HG02943 (cell line): Measurements from ENCODE around the gene XPNPEP2.

Source experiments
- ATAC-seq: cut with Tn5 transposase; IDR thresholded peaks from one replicate; pipeline ENCODE4 v1.9.1; 2021; ENCODE audit warnings: mild to moderate bottlenecking, low read depth, moderate library complexity; ENCODE audit not compliant: unreplicated experiment

The XPNPEP2 gene

GRCh38 chrX:129746557-129747470 lies 8.0 kb downstream of the XPNPEP2 start:
- no peak for ATAC-seq

GRCh38 chrX:129747533-129747932 lies 8.8 kb downstream of the XPNPEP2 start:
- no peak for ATAC-seq

DNA sequence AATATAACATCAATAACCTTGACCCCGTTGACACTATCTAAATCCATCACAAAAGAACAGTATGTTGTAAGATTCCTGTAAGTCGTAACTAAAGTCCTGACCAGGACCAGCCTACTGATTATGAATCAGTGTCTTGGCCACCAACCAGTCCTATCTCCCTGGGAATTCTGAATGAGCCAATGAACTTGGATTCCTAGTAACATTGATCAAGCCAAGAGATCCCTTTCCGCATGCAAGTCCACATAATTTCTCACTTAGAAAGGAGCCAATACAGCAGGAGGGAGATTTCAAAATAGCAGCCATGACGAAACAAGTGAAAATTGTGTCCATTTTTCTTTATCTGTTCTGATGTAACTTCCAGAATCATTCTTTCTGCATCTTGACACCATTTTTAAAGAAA lies 9.5 kb downstream of the XPNPEP2 start:
- ATAC-seq: no peak

DNA sequence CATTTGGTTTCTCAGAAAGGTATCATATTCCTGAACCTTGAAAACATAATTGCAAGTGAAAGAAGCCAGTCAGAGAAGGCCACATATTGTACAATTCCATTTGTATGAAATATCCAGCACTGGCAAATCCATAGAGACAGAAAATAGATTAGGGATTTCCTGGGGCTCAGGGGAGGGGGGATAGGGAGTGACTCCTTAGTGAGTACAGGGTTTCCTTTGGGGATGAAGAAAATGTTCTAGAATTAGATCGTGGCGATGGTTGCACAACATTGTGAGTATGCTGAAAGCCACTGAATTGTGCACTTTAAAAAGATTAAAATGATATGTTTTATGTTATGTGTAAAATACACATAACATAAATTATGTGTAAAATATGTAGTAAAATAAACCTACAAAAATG lies 10.3 kb downstream of the XPNPEP2 start:
- ATAC-seq: no peak

GRCh38 chrX:129750971-129751370 lies 12.2 kb downstream of the XPNPEP2 start:
- ATAC-seq: no peak

DNA sequence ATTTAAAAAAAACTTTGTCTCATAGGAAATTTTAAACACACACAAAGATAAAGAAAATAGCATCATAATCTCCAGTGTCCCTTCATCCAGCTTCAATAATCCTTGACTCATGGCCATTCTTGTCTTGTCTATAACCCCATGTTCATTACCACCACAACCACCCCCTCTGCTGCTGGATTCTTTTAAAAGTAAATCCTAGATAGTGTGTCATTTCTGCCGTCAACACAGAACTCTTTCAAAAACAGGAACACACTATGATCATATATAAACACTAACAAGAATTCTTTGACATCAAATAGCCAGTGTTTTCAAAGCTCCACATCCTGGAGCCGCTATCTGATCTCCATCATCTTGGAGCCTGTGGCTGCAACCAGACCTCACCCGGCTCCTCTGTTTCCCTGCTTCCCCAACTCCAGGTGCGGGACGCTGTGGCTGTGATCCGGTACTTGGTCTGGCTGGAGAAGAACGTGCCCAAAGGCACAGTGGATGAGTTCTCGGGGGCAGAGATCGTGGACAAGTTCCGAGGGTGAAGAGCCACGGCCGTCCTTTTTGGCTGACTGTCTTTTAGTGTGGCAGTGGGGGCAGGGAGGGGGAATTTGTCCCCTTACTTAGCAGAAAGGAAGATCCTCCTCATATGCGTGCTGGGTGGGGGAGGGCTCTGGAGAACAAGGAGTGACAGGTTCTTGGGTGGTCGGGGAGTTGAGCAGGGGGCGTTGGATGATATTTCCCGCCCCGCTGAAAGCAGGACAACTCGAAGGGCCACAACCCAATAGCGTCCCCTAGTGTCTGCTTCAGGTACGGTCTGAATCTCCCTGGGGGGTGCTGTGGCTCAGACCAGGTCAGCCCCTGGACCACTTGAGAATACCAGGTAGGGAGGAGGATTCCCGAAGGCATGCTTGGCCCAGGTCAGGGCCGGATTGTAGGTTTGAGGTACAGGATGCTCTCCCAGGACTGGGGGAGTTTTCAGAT lies 15.6 kb downstream of the XPNPEP2 start:
- ATAC-seq: no peak

GRCh38 chrX:129755779-129756650 lies 17.2 kb downstream of the XPNPEP2 start:
- ATAC-seq: no peak

GRCh38 chrX:129759576-129760061 lies 20.8 kb downstream of the XPNPEP2 start:
- ATAC-seq: no peak

DNA sequence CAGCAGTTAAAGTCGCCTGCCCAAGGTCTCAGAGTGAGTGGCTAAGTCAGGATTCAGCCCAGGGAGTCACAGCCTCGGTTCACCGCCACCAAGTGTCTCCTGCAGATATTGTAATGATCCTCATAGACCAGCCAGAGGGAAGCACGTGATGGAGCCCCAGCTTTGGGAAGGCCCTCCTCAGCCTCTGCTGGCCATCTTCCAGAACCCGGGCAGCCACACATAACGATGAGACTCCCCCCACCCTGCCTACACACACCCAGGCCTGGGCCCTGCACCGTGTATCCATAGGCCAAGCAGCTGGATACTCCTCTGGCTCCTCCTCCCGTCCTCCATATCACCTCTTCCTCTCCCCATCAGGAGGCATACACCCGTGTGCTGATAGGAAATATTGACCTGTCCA lies 21.4 kb downstream of the XPNPEP2 start:
- ATAC-seq: no peak

- no peak for ATAC-seq
Measured at GRCh38 chrX:129760981-129761380, 22.2 kb downstream of the XPNPEP2 start.

DNA sequence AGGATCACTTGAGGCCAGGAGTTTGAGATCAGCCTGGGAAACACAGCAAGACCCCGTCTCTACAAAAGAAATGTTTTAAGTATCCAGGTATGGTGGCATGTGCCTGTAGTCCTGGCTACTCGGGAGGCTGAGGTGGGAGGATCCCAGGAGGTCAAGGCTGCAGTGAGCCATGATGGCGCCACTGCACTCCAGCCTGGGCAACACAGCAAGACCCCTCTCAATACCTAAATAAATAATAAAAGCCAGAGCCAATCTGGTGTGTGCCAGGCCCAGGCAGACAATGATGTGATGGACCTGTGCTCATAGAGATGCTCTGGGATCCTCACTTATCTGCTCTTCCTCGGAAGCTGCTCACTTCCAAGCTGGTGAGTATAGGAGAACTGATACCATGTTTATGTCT lies 22.8 kb downstream of the XPNPEP2 start:
- ATAC-seq: no peak

GRCh38 chrX:129762448-129762847 lies 23.7 kb downstream of the XPNPEP2 start:
- no peak for ATAC-seq

DNA sequence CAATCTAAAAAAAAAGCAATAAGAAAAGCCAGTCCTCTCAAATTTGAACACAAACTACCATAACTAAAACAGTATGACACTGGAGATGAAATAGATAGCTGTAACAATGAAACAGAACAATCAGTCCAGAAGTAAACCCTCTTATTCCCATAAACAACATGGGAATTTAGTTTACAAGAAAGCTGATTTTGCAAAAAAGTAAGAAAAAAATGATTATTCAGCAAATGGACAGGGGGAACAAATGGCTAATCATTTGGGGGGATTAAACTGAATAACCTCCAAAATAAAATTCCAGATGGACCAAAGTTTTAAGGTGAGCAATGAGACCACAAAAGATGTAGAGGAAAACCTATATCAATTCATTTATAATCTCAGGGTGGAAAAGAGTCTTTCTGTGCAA lies 24.9 kb downstream of the XPNPEP2 start:
- no peak for ATAC-seq

DNA sequence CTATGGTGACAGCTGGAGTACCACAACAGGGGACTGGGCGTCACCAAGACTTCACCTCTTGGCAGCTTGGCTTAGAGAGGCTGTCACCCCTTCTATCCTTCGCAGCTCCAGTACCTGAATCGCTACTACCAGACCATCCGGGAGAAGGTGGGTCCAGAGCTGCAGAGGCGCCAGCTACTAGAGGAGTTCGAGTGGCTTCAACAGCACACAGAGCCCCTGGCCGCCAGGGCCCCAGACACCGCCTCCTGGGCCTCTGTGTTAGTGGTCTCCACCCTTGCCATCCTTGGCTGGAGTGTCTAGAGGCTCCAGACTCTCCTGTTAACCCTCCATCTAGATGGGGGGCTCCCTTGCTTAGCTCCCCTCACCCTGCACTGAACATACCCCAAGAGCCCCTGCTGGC lies 29.4 kb downstream of the XPNPEP2 start:
- no peak for ATAC-seq

DNA sequence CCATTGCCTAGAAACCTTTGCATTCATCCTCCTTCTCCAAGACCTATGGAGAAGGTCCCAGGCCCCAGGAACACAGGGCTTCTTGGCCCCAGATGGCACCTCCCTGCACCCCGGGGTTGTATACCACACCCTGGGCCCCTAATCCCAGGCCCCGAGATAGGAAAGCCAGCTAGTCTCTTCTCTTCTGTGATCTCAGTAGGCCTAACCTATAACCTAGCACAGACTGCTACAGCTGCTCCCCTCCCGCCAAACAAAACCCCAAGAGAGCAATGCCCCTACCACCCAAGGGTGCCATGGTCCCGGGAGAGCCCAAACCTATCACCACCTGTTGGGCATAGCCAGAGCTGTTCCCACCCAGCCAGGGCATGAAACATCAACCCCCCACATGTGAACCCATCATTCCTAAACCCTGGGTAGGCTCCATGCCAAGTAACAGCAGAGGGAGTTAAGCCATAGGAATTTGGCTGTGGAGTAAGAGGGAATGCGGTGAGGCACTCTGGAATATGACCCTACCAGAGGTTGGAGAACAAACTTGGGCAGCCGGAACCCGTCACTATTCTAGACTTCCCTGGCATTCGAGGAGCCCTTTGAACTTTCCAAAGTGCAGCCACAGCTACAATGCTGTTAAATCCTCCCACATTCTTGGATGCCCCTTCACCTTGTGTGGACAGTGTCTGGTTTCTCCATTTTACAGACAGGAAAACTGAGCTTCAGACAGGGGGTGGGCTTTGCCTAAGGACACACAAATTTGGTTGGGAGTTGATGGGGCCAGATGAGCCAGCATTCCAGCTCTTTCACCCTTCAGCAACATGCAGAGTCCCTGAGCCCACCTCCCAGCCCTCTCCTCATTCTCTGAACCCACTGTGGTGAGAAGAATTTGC lies 30.0 kb downstream of the XPNPEP2 start:
- ATAC-seq: no peak

GRCh38 chrX:129769467-129770154 lies 30.8 kb downstream of the XPNPEP2 start:
- peak; percentile 44 for ATAC-seq

DNA sequence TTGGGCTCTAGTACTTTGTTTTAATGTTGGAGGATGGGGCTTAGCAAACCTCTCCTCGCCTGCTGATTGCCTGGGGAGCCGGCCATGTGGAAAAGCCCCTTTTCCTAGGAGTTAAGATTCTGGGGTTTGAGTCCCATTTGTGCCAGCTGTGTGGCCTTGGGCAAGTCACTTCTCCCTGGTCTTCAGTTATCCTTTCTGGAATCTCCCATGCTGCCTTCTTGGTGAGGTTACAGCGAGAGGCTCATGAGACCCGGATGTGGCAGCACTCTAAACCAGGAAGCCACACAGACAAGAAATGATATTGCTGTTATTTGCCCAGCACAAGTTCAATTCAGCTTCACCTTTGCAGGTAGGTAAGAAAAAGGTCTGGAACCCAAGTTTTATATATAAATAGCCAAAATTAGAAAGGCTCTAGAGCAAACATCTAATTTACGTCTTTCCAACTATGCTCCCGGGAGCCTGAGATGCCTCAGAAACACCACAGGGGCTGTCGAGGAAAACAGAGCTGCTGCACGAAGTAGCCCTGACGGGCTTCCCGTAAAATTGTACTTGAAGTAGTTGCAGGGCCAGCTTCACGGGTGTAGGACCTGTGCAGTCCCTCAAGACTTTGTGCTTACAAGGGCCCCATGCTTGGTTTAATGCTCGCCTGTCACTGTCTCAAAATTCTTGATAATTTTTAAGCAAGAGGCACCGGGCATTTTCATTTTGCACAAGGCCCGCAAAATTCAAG lies 32.7 kb downstream of the XPNPEP2 start:
- ATAC-seq: no peak
